HG02885 (cell line): Measurements from ENCODE around the gene CACNB3.

Source experiments
- ATAC-seq: cut with Tn5 transposase; IDR thresholded peaks from one replicate; pipeline ENCODE4 v1.9.1; 2021; ENCODE audit warnings: mild to moderate bottlenecking; ENCODE audit not compliant: unreplicated experiment, poor library complexity

CACNB3 gene

GRCh38 chr12:48787791-48788523, 30.3 kb upstream of the CACNB3 start:
- ATAC-seq = no peak

DNA sequence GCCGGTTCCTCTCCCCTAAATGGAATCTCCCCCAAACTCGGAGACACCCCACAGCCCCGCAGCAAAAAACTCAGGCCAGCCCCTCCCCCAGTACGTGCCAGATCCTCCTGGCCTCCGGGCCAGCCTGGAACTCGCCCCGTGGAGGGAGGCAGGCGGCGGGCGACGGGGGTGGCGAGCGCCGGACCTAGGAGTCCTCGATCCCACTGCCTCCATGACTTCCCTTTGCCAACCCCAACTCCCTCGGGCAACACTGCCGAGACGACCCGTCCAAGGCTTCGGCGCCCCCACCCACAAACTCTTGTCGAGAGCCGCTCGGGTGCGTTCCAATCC, 29.8 kb upstream of the CACNB3 start:
- no peak for ATAC-seq

DNA sequence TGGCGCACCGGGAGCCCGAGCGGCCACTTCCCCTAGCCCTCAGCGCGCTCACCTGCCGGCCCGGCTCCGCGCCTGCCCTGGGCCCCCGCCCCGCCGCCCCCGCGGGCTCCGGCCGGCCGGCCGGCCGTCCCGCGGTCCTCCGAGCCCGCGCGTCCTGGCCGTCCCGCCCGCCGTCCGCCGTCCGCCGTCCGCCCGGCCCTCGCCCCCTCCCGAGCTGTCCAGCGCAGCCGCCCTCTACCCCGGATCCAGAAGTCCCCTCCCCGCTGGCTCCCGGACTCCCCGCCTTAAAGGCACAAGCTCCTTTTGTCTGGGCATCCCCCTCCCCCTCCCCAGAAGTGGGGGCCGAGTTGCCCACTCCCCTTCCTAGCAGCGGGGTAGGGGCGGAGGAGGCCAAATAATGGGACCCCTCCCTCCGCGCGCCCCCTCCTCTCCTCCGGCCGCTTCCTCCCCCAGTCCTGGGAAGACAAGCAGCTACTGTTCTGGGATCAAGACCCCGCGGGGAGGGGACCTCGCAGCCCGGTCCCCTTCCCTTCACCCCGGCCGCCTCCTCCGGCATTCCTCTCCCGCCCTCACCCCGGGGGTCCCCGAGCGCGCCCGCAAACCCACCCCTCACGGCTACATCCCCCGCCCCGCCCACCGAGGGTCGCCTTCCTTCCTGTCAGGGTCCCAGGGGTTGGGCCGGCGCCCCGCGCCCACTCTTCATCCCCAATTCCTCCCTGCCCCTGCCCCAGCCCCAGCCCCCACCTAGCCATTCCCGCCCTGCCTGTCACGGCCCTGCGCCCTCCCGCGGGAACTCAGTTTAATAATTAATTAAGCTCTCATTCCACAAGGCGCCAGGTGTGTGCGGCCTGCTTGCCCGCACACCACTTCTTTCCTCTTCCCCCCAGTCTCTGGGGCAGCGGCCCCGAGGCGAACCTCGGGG, 29.2 kb upstream of the CACNB3 start, which contains the start of gene ADCY6:
ADCY6 (minus strand) TSS at position 236 of the 922 bp plus-strand sequence. CDS start 5,655 bp downstream, outside the sequence.
- no peak for ATAC-seq

DNA sequence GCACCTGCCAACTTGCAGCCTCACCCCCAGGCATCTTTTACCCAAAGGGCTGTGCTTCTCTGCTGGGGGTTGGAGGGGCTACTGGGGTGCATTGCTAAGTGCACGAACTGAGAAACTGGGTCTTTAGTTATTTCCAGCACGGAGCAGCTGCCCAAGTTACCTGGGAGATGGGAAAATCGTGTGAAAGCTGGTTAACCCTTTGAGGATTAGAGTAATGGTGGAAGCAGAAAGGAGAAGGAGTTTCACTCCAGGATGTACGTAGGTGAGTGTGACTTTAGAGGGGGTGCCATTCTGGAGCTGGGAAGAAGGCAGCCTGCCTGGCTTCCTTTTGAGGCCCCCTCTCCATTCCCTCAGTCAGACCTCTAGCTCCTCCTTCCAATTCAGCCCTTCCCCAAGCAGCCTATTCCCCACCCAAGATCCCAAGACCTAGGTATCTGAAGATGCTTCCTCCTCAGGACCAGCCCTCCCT, 28.4 kb upstream of the CACNB3 start:
- no peak for ATAC-seq

- no peak for ATAC-seq
Measured at GRCh38 chr12:48793696-48794095, 24.6 kb upstream of the CACNB3 start.

- ATAC-seq = no peak
Measured at GRCh38 chr12:48794870-48795269, 23.4 kb upstream of the CACNB3 start.

DNA sequence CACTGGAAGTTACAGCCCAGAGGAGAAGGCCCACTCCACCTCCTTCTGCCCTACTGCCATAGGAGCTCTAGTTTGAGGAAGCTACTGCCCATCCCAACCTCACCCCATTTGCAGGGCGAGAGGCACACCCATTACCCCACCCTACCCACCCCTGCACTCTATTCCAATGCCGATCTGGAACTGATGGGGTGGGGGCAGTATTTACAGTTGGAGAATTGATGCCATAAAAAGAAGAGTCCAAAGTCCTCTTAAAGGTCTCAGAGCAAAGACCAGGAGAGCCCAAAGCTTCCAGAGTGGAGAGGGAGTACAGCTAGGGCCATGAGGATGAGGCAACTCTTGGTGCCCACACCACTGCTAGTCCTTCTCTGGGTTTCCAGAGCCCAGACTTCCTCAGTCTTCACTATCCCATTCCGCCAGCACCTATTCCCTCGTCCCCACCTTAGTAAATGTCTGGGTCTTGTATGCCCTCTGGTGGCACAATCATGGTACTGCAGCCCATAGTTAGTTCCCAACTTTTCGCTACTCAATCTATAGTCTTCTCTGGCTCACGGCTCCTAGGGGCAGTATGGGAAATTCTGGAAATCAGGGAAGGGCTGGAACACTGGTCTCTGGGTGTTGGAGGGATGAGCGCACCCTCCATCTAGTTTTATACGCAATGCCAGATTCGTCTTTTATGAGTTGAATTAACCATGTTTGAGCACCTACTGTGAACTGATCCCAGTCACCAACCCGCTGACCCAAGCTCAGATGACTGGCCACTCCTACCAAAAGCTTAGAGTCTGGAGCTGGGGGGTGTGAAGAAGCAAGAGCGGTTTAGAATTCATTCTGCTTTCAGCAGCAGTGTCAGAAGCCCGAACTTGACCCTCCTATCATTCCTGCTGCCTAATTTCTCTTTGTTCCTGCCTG, 22.5 kb upstream of the CACNB3 start:
- no peak for ATAC-seq

- ATAC-seq = no peak
Measured at GRCh38 chr12:48796976-48797375, 21.3 kb upstream of the CACNB3 start.

DNA sequence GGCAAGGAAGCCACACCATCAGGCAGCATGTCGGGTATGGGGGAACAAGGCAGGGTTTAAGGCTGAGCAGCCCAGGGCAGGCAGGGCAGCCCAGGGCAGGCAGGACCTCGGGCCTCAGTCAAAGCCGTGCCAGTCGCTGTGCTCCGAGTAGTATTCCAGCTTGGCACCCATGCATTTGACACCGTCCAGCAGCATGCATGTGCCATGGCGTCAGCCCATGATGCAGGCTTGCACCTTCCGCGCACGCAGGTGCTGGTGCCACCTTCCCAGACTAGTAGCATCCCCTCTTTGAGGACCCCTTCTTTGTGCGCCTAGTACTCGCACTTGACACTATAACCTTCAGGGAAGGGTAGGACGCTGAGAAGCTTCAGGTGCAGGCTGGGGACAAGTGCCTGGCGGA, 17.8 kb upstream of the CACNB3 start:
- no peak for ATAC-seq

GRCh38 chr12:48800971-48801370, 17.3 kb upstream of the CACNB3 start:
- no peak for ATAC-seq

DNA sequence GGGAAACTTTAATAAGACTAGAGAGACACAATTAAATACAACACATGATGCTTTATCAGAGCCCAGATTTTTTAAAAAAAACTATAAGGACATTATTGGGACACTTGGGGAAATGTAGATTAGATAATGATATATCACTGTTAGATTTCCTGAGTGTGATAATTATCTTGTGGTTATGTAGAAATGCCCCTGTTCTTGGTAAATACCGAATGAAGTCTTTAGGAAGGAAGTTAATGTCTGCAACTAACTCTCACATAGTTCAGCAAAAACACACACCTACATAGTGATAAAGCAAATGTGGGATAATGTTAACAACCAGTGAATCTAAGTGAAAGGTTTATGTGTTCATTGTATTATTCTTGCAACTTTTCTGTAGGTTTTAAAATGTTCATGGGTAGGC, 14.6 kb upstream of the CACNB3 start:
- ATAC-seq = no peak

GRCh38 chr12:48807981-48808380, 10.3 kb upstream of the CACNB3 start:
- ATAC-seq = no peak

DNA sequence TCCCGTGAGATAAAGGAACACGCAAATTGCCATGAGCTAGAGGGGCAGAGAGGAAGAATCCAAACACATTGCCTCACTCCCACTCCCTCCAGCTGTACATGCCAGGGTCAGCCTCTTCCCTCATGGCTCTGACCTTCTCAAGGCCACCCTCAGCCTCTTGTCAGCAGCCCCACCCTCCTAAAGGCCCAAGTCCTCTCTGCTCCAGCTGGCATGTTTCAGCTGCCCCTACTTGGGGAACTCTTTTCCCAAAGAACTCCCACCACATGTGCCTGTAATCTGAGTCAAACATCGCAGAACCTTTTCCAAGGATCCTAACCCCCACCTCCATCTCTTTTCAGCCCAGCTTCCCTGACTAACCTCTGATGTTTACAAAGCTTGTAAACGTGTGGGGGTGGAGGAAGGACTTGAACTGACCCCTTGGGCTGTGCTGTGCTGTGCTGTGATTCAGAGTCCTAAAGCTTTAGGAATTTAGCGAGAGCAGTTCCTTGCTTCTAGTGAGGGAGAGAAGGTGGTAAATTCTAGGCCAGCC, 7.3 kb upstream of the CACNB3 start:
- no peak for ATAC-seq

GRCh38 chr12:48811437-48812090, 6.7 kb upstream of the CACNB3 start:
- ATAC-seq = no peak

DNA sequence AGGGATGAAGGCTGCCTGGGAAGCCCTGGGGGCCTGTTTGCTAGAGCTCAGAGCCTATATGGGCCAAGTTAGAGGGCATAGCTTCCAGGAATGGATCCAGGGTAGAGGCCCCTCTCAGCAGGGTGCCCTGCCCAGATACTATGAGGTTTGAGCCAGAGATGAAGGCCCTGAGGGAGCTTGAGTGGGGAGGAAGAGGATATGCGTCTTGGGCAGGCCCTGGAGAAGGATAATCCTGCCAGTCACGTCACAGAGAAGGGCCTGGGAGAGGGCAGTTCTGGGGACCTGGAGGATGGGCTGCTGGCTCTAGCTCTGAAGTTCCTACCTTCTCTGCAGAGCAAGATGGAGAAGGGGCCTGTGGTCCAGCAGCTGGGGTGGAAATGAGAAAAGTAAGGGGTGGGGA, 5.9 kb upstream of the CACNB3 start:
- no peak for ATAC-seq

DNA sequence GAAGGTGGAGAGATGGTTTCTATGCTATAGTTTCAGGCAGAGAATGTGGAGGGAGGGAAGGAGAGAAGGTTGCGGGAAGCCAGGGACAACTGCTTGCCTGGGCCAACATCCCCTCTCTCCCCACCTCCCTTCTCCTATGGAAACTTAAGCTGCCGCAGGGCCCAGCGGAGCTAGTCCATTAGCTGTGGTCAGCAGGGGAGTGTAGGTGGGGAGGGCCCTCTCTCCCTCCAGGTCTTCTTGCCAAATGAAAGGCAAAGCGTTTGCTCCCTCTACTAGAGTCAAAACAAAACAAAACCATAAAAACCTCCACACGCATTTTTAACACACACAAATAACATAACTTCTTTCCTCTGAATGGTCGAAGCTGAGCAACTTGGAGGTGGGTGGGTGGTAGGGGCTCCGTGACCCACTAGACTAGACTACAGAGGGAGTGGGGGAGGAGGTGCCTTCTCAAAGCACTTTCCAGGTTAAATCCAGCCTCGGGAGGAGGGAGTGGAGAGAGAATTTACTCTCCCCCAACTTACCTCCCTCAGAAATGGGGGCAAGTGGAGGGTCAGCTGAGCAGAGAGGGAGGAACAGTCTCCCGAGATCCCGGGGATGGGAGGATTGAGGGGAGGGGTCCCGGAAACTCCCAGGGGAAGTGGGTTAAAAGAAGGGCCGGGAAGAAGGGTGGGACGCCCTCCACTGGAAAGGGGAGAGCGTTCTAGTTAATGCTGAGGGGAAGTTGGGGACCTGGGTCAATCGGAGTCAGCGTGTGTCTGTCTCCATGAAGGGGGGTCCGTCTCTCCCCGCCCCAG, 4.6 kb upstream of the CACNB3 start:
- ATAC-seq = no peak

DNA sequence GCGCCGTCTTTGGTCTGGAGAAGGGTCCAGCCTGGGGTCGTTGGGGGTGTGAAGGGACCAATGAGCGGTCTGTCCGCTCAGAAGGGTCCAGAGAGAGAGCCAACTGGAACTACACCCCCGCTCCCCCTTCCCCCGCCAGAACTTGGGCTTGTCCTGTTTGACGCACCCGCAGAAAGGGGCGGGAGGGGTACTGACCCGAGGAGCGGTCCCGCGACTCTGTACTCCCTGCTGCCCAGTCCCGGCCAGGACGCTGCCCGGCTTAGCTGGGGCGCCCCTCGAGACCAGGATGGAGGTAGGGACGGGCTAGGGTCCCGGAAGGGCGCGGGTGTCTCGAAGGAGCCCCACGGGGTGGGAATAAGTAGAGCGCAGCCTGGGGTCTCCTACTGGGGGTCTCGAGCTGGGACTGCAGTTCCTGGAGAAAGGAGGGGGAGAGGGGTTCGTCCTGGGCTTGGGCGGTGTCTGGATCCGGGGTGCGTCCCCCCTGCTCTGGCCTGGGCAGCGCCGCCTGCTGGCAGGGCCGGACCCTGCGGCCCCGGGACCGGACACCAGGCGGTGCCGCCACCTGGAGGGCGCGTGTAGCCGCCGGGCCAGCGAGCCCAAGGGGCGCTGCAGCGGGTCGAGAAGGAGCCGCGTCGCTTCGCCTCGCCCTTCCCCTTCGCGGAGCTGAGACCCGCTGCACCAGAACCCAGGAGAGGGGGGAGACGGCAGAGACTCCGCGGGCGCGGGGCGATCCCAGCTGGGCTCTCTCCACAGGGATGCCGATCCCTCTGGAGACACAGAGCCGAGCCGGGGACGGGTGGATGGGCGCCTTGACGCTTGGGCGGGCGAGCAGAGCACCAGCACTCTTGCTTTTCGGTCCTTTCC, 3.8 kb upstream of the CACNB3 start:
- ATAC-seq = peak; percentile 84
